ENCODE data around the gene SLC25A43.
"Not testable (repeated sequence)": the region's sequence is repeated elsewhere in the genome, so short reads cannot be mapped to it uniquely, and the experiment has no call there.

Gene SLC25A43

GRCh38 chrX:119398974-119399771 lies at the start of gene SLC25A43:
Gene SLC25A43, plus strand, starts transcription at chrX:119399336. Its CDS starts 68 bp downstream, at chrX:119399404.
- DNase-seq (ENCODE audit: low spot score) = peak; percentile 47

- no peak for DNase-seq (ENCODE audit: low spot score)
These were observed 39.3 kb upstream of the SLC25A43 start for GRCh38 chrX:119359618-119360382.

DNA sequence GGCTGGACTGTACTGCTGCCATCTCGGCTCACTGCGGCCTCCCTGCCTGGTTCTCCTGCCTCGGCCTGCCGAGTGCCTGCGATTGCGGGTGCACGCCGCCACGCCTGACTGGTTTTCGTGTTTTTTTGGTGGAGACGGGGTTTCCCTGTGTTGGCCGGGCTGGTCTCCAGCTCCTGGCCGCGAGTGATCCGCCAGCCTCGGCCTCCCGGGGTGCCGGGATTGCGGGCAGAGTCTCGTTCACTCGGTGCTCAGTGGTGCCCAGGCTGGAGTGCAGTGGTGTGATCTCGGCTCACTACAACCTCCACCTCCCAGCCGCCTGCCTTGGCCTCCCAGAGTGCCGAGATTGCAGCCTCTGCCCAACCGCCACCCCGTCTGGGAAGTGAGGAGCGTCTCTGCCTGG lies 37.7 kb upstream of the SLC25A43 start:
- DNase-seq (ENCODE audit: low spot score) = not testable (repeated sequence)

GRCh38 chrX:119362074-119362473 lies 37.1 kb upstream of the SLC25A43 start:
- not testable (repeated sequence) for DNase-seq (ENCODE audit: low spot score)

GRCh38 chrX:119363391-119363790 lies 35.7 kb upstream of the SLC25A43 start:
- no peak for DNase-seq (ENCODE audit: low spot score)

- DNase-seq (ENCODE audit: low spot score) = not testable (repeated sequence)
These were observed 27.3 kb upstream of the SLC25A43 start for GRCh38 chrX:119371861-119372260.

DNA sequence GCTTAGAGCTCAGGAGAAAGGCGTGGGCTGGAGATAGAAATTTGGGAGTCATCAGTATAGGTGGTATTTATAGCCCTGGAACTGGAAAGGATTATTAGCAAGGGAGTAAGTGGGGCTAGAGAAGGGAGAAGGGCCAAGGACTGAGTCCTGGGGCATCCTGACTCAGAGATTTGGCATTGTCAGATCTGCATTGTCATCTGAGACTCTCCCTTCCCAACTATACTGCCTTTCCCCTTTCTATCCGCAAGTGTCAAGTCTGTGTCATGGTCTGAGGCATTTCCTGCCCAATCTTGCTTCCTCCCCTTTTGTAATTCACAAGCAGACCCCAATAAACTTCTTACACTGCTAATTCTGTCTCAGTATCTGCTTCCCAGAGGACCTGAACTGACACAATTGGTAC lies 24.4 kb upstream of the SLC25A43 start:
- no peak for DNase-seq (ENCODE audit: low spot score)

- no peak for DNase-seq (ENCODE audit: low spot score)
These were observed 23.6 kb upstream of the SLC25A43 start for GRCh38 chrX:119375561-119375960.

DNA sequence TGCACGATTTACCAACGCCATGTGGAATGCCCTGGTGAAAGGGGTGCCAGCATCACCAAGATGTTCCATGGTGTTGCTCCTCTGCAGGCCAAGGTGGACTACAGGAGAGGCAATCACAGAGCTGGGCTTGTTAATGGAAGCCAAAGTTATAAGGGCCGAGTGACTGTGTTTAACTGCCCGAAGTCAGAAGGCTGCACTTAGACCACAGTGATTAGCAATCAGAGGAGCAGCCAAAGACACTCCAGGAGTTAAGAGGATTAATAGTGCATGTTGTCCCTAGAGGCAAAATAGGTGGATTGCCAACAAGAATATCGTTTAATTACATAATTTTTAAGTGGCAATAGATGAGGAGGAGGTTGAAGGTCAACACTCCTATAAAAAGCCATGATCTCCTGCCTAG lies 22.8 kb upstream of the SLC25A43 start:
- no peak for DNase-seq (ENCODE audit: low spot score)

DNA sequence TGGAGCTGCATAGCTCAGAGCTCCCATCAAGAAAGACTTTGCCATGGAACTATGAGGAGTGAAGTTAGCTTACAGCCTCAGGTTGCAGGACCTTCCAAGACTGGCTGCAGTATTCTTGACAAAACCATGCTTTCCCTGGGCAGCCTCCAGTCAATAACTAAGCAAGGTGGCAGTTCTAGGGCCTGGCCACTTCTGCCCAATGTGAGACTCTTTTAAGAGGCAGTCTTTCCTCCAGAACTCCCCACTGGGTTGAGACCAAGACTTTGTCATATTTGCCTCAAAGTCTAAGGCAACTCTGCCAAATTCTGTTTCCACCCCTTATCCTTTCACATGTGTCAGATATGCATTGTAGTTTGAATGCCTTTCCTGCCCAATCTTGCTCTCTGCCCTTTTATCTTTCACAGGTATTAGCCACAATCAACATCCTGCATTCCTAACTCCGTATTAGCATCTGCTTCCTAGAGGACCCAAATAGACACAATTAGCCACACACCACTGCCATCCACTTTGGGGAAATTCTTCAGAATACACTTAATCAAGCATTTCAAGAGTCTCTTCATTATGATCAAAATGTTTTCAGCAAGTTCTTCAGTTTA lies 17.7 kb upstream of the SLC25A43 start:
- no peak for DNase-seq (ENCODE audit: low spot score)

DNA sequence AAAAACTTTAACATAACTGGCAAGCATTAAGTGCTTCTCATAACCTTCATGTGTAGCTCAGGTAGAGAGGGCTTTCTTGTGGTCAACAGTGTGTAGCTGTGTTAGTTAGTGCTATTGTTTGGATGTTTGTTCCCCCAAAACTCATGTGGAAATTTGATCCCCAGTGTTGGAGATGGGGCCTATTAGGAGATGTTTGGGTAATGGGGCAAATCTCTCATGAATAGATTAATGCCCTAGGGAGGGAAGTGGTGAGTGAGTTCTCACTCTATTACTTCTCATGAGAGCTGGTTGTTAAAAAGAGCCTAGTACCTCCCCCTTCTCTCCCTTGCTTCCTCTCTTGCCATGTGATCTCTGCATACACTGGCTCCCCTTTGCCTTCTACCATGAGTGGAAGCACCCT lies 16.5 kb upstream of the SLC25A43 start:
- DNase-seq (ENCODE audit: low spot score) = no peak

GRCh38 chrX:119386685-119387084 lies 12.5 kb upstream of the SLC25A43 start:
- DNase-seq (ENCODE audit: low spot score) = not testable (repeated sequence)

- DNase-seq (ENCODE audit: low spot score) = not testable (repeated sequence)
These were observed 11.7 kb upstream of the SLC25A43 start for GRCh38 chrX:119387426-119387825.

- DNase-seq (ENCODE audit: low spot score) = no peak
These were observed 9.9 kb upstream of the SLC25A43 start for GRCh38 chrX:119389214-119389613.

DNA sequence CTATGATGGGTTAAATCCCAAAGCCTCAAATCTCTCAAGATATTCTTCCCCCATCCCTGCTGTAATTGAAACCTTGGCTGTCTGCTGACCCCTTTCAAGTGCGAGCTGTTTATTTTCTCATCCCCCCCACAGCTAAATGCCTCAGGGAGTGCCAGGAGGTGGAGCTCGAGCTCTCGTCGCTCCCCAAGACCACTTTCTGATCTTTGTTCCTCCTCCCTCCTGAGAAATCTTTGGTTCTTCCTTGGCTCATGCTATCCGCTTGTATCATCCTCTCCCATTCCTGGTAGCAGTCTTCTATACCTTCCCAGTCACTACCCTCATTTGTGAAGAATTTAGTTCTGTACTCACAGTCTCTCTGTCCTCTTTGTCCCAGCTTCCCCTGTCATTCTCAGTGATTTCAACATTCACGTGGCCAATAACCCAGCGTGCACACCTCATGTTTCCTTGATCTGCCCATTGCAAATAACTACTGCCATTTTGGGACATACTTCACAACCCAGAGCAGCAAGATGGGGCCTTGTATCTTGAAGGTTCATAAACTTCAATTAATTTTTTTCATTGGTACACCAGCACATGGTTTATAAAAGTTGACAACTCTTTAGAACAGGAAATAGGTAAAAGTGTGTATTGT lies 9.2 kb upstream of the SLC25A43 start:
- no peak for DNase-seq (ENCODE audit: low spot score)

- DNase-seq (ENCODE audit: low spot score) = no peak
These were observed 7.9 kb upstream of the SLC25A43 start for GRCh38 chrX:119391279-119391678.

DNA sequence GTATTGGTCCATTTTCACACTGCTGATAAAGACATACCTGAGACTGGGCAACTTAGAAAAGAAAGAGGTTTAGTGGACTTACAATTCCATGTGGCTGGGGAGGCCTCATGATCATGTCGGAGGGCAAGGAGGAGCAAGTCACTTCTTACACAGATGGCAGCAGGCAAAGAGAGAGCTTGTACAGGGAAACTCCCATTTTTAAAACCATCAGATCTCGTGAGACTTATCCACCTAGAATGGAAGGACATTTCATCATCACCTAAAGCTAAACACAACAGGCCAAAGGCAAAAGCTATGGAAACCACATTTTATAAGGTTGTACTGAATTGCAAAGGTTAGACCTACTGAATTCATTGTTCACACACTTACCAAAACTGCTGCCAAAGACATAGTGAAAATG lies 6.0 kb upstream of the SLC25A43 start:
- DNase-seq (ENCODE audit: low spot score) = no peak

DNA sequence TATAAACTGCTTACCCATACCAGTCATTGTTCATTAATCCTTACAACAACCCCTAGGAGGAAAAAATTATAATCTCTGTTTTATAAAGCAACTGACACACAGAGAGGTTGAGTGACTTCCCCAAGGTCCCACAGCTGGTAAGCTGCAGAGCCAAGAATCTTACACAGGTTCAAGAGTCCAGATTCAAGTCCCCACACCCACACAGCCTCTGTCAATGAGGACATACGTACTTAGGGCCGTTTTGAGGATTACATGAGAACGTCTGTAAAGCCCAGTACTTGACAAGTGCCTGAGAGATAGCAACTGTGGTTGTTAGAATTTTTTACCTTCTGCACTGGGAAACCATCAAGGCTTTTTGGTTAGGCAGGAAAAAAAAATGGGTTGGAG lies 556 bp upstream of the SLC25A43 start:
- DNase-seq (ENCODE audit: low spot score) = no peak

- DNase-seq (ENCODE audit: low spot score) = no peak
These were observed 601 bp downstream of the SLC25A43 start for GRCh38 chrX:119399772-119400101.

DNA sequence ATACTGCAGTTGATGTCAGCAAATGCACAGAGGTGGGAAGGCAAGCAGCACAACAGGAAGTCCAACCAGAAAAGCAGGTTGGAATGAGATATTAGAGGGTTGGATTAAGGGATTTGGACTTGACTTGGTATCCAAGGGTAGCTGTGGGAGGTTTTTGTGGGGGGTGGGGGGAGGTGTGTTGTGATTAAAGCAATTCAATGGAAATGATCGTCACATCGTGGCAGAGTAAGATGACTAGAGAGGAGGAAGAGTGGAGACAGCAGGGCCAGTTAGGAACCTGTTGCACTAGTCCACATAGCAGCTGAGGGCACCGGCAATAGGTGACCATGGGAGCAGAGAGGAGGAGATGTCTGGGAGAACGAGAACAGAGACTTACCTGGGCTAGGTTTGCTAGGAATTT lies 2.4 kb downstream of the SLC25A43 start:
- DNase-seq (ENCODE audit: low spot score) = no peak

- no peak for DNase-seq (ENCODE audit: low spot score)
These were observed 3.5 kb downstream of the SLC25A43 start for GRCh38 chrX:119402588-119402987.

DNA sequence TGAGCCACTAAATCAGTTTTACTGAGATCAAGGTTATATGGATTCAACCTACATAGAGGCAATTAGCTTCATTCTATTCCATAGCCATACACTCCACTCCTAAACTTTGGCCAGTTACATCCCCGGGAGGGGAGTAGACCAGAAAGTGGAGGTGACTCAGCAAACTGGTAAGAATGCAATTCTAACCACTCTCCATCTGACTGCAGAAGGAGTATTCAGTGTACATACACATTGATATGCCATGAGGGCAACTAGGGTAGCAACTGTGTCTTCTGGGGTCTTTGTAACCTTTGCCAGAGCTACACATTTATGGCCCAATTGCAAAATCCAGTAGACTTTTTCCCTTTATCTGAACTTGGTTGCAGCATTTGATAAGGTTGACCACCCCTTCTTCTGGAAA lies 7.6 kb downstream of the SLC25A43 start:
- no peak for DNase-seq (ENCODE audit: low spot score)

- DNase-seq (ENCODE audit: low spot score) = no peak
These were observed 8.5 kb downstream of the SLC25A43 start for GRCh38 chrX:119407681-119408080.

Measured in HuH-7.5 (cell line).